ENCODE results near the gene PALB2. TPM values are rescaled to one million over a fixed set of nuclear protein-coding genes. Genes with fewer than 3 reads are reported as not detected.
"Not testable (repeated sequence)": the region's sequence is repeated elsewhere in the genome, so short reads cannot be mapped to it uniquely, and the experiment has no call there.

Gene PALB2
- total and polyA plus RNA-seq, 2 experiments from 2014 or later, result 4.5 to 6.6 TPM

GRCh38 chr16:23587726-23588125 is 53.4 kb downstream of the PALB2 start:
- 93% methylated on average over 5 of the region's 5 CpGs for WGBS (ENCODE audit: low lambda C conversion rate, missing lambda C conversion rate)
- H2AFZ ChIP-seq, result no peak overlapping the region
- no peaks in the 10 kb centered on the region for H3K36me3 ChIP-seq (replicated peaks; ENCODE audit: insufficient read depth, low read depth)

GRCh38 chr16:23584186-23585076 is 56.7 kb downstream of the PALB2 start:
- no peaks in the 10 kb centered on the region for H3K27me3 ChIP-seq
- no peak overlapping the region for H3K4me3 ChIP-seq
- TF ChIP-seq EZH2 (IDR thresholded peaks at IDR 0.05; ENCODE audit: borderline replicate concordance), result no peak
- TF ChIP-seq EZH2phosphoT487 (IDR thresholded peaks at IDR 0.05; ENCODE audit: low read depth, severe bottlenecking, unreplicated experiment), result no peak
- TF ChIP-seq CTCF (IDR thresholded peaks at IDR 0.05; ENCODE audit: poor library complexity), result no peak
- peaks cover 33% of the 10 kb centered on the region for H3K79me2 ChIP-seq
- H3K27ac ChIP-seq, result peak overlapping the region; percentile 80
- peak; percentile 59 for DNase-seq (ENCODE audit: low spot score)
- H3K9me2 ChIP-seq (replicated peaks; ENCODE audit: insufficient read depth), result no peaks in the 10 kb centered on the region
- H3K36me3 ChIP-seq (replicated peaks; ENCODE audit: insufficient read depth, low read depth), result no peaks in the 10 kb centered on the region
- H3K4me1 ChIP-seq (ENCODE audit: insufficient read depth), result no peaks in the 10 kb centered on the region
- H3K4me2 ChIP-seq, result no peak overlapping the region
- no peaks in the 10 kb centered on the region for H4K20me1 ChIP-seq (ENCODE audit: insufficient read depth, poor library complexity, severe bottlenecking)
- H3K9me3 ChIP-seq (ENCODE audit: low read depth), result no peaks in the 10 kb centered on the region
- H2AFZ ChIP-seq, result no peak overlapping the region
- WGBS (ENCODE audit: low lambda C conversion rate, missing lambda C conversion rate), result 83% methylated on average over 13 of the region's 14 CpGs

More at GRCh38 chr16:23587726-23588125, 53.4 kb downstream of the PALB2 start:
- Histone ChIP-seq H3K27me3 (no peaks in the 10 kb centered on the region), H3K4me1 (ENCODE audit: insufficient read depth) (no peaks in the 10 kb centered on the region), H4K20me1 (ENCODE audit: insufficient read depth, poor library complexity, severe bottlenecking) (peaks cover 8% of the 10 kb centered on the region), H3K27ac (no peak overlapping the region), H3K79me2 (peaks cover 66% of the 10 kb centered on the region), H3K9me3 (ENCODE audit: low read depth) (no peaks in the 10 kb centered on the region), H3K4me3 (no peak overlapping the region), H3K9me2 (replicated peaks; ENCODE audit: insufficient read depth) (no peaks in the 10 kb centered on the region), H3K4me2 (no peak overlapping the region)
- no peak for DNase-seq (ENCODE audit: low spot score)
- no peak for TF ChIP-seq EZH2phosphoT487 (IDR thresholded peaks at IDR 0.05; ENCODE audit: low read depth, severe bottlenecking, unreplicated experiment)
- TF ChIP-seq EZH2 (IDR thresholded peaks at IDR 0.05; ENCODE audit: borderline replicate concordance), result no peak
- no peak for TF ChIP-seq CTCF (IDR thresholded peaks at IDR 0.05; ENCODE audit: poor library complexity)

- 92% methylated on average over 7 of the region's 30 CpGs for WGBS (ENCODE audit: low lambda C conversion rate, missing lambda C conversion rate)
- not testable (repeated sequence) for DNase-seq (ENCODE audit: low spot score); H2AFZ ChIP-seq; H3K9me3 ChIP-seq (ENCODE audit: low read depth); H3K9me2 ChIP-seq (replicated peaks; ENCODE audit: insufficient read depth); H3K4me1 ChIP-seq (ENCODE audit: insufficient read depth); H3K36me3 ChIP-seq (replicated peaks; ENCODE audit: insufficient read depth, low read depth); H3K27me3 ChIP-seq; H4K20me1 ChIP-seq (ENCODE audit: insufficient read depth, poor library complexity, severe bottlenecking); H3K4me3 ChIP-seq; H3K4me2 ChIP-seq
- peaks cover 21% of the 10 kb centered on the region for H3K79me2 ChIP-seq
- H3K27ac ChIP-seq, result peak overlapping the region; percentile 67
These were observed 57.8 kb downstream of the PALB2 start for GRCh38 chr16:23583271-23583670.

GRCh38 chr16:23581764-23582163 is 59.3 kb downstream of the PALB2 start:
- no peaks in the 10 kb centered on the region for H3K36me3 ChIP-seq (replicated peaks; ENCODE audit: insufficient read depth, low read depth)
- TF ChIP-seq CTCF (IDR thresholded peaks at IDR 0.05; ENCODE audit: poor library complexity), result no peak
- TF ChIP-seq EZH2 (IDR thresholded peaks at IDR 0.05; ENCODE audit: borderline replicate concordance), result no peak
- no peak for TF ChIP-seq EZH2phosphoT487 (IDR thresholded peaks at IDR 0.05; ENCODE audit: low read depth, severe bottlenecking, unreplicated experiment)
- no peak overlapping the region for H3K4me2 ChIP-seq
- H3K4me3 ChIP-seq, result no peak overlapping the region
- DNase-seq (ENCODE audit: low spot score), result no peak
- no peaks in the 10 kb centered on the region for H3K27me3 ChIP-seq
- H3K9me2 ChIP-seq (replicated peaks; ENCODE audit: insufficient read depth), result no peaks in the 10 kb centered on the region
- H4K20me1 ChIP-seq (ENCODE audit: insufficient read depth, poor library complexity, severe bottlenecking), result no peaks in the 10 kb centered on the region
- no peaks in the 10 kb centered on the region for H3K4me1 ChIP-seq (ENCODE audit: insufficient read depth)
- H3K79me2 ChIP-seq, result peaks cover 8% of the 10 kb centered on the region
- H3K27ac ChIP-seq, result peak overlapping the region; percentile 2
- no peak overlapping the region for H2AFZ ChIP-seq
- H3K9me3 ChIP-seq (ENCODE audit: low read depth), result no peaks in the 10 kb centered on the region
